WERI-Rb-1 (cell line): Measurements from ENCODE around the gene EXOC3L2.

Source experiments
- DNase-seq: peaks from one replicate; pipeline ENCODE4 v3.0.0-alpha.2; 2020
- H3K27ac ChIP-seq: fragments of 250-450 bp; sonication (Bioruptor Pico); 2 replicates; pipeline ENCODE4 v1.5.1; 2020; ENCODE audit warnings: mild to moderate bottlenecking, moderate library complexity
- H3K27me3 ChIP-seq: fragments of 250-450 bp; sonication (Bioruptor Pico); 2 replicates; pipeline ENCODE4 v1.5.1; 2021; ENCODE audit warnings: mild to moderate bottlenecking, low read depth, moderate library complexity; ENCODE audit not compliant: insufficient read depth, severe bottlenecking
- H3K36me3 ChIP-seq: fragments of 250-450 bp; sonication (Bioruptor Pico); 2 replicates; pipeline ENCODE4 v1.5.1; 2020; ENCODE audit warnings: mild to moderate bottlenecking, moderate library complexity
- H3K4me3 ChIP-seq: 2 replicates; pipeline ENCODE4 v1.5.1; 2011; ENCODE audit warnings: low read depth, mild to moderate bottlenecking, control low read depth, low read length
- H3K9me3 ChIP-seq: fragments of 250-450 bp; sonication (Bioruptor Pico); 2 replicates; pipeline ENCODE4 v1.5.1; 2021; ENCODE audit warnings: mild to moderate bottlenecking, moderate library complexity; ENCODE audit not compliant: severe bottlenecking
- TF ChIP-seq, protein P1 (sequence below): IDR thresholded peaks from 2 replicates; pipeline ENCODE4 v1.5.1; 2011; ENCODE audit warnings: low read depth, mild to moderate bottlenecking, control low read depth, inconsistent platforms, low read length

The EXOC3L2 gene

DNA sequence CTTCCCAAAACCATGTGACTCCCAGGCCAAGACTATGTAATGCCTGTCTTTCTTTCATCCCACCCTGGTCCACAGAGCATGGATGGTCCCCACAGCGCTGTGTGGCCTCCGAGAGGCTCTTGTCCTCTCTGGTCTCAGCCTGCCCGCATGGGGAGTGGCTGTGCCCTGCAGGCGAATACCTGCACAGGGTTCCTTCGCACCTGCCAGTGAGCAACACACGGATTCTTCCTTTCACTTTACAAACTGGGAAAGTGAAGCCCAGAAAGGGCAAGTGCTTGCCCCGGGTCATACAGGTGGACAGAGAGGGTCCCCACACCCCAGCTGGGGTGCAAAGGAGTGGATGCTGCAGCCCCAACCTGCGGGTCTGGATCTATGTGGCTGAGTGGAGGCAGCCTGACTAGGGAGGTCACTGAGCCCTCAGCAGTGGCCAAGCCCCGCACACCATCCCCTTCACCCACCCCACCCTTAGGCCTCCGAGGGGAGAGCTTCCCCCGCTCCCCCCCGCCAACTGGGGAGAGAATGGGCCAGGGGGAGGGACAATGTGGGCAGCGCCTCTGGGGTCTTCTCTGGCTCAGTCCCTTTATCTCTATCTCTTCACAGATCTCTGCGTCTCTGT, 5.1 kb upstream of the EXOC3L2 start:
- no peak for DNase-seq
- Histone ChIP-seq H3K27me3 (no peaks in the 10 kb centered on the region), H3K4me3 (peak overlapping the region; percentile 48), H3K9me3 (no peaks in the 10 kb centered on the region), H3K36me3 (peaks cover 7% of the 10 kb centered on the region; the same call in 1 of the 2 replicates), H3K27ac (peak overlapping the region; percentile 68)
- TF ChIP-seq, protein P1, sequence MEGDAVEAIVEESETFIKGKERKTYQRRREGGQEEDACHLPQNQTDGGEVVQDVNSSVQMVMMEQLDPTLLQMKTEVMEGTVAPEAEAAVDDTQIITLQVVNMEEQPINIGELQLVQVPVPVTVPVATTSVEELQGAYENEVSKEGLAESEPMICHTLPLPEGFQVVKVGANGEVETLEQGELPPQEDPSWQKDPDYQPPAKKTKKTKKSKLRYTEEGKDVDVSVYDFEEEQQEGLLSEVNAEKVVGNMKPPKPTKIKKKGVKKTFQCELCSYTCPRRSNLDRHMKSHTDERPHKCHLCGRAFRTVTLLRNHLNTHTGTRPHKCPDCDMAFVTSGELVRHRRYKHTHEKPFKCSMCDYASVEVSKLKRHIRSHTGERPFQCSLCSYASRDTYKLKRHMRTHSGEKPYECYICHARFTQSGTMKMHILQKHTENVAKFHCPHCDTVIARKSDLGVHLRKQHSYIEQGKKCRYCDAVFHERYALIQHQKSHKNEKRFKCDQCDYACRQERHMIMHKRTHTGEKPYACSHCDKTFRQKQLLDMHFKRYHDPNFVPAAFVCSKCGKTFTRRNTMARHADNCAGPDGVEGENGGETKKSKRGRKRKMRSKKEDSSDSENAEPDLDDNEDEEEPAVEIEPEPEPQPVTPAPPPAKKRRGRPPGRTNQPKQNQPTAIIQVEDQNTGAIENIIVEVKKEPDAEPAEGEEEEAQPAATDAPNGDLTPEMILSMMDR = no peak

DNA sequence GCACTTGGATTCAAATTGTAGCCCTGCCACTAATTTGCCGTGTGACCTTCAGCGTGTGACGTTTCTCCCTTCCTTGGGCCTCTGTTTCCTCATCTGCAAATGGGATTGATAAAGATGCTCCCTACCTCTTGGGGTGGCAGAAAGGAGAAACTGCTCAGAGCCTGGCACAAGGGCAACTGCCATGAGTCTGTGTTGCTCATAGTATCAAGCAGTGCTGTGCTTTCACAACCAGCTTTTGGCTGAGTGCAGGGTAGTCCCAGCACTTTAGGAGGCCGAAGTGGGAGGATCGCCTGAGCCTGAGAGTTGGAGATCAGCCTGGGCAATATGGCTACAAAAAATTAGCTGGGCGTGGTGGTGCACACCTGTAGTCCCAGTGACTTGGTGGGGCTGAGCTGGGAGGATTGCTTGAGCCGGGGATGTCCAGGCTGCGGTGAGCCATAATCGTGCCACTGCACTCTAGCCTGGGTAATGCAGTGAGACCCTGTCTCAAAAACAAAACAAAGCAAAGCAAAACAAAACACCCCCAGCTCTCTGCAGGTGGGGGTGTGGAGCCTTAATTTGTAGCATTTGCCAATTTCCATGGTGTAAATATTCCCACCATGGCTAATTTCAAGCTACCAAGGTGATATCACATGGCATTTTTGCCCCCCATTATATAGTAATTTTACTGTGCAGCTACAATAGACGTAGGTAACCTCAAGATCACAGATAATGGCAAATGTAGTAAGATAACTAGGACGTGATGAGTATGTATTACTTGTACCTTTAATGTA, 4.2 kb upstream of the EXOC3L2 start:
- Histone ChIP-seq H3K9me3 (no peaks in the 10 kb centered on the region), H3K36me3 (peaks cover 6% of the 10 kb centered on the region; the same call in 1 of the 2 replicates), H3K4me3 (no peak overlapping the region), H3K27me3 (no peaks in the 10 kb centered on the region), H3K27ac (no peak overlapping the region)
- TF ChIP-seq, protein P1 = no peak
- no peak for DNase-seq

DNA sequence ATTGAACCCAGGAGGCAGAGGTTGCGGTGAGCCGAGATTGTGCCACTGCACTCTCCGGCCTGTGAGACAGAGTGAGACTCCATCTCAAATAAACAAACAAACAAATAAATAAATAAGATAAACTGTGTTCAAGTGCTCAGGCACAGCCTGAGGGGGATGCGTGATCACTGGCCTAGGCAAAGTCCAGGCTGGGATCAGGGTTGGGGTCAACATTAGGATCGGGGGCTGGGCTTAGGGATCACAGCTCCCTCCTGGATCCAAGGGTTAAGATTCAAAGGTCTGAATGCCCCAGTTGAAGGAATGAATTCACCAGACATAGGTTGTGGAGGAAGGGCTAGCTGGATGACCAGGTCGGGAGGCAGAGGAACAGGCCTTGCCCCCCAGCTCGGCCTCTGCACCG, 1.9 kb upstream of the EXOC3L2 start:
- no peak for DNase-seq
- TF ChIP-seq, protein P1 = no peak
- H3K27me3 ChIP-seq = no peaks in the 10 kb centered on the region

DNA sequence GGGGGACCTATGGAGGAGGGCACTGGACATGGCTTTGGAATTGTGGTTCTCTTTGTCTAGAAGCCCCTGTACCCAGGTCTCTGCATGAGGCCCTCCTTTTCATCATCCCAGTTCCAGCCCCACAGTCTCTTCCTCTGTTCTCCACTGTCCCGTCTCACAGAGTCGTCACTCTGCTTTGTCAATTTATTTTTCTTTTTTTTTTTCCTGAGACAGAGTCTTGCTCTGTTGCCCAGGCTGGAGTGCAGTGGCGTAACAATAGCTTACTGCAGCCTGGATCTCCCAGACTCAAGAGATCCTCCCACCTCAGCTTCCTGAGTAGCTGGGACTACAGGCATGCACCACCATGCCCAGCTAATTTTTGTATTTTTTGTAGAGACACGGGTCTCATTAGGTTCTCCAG, 619 bp upstream of the EXOC3L2 start:
- no peak for DNase-seq
- Histone ChIP-seq H3K36me3 (no peaks in the 10 kb centered on the region), H3K9me3 (no peaks in the 10 kb centered on the region), H3K4me3 (no peak overlapping the region), H3K27me3 (no peaks in the 10 kb centered on the region), H3K27ac (no peak overlapping the region)
- TF ChIP-seq, protein P1 = no peak

More for the DNA sequence above, 1.9 kb upstream of the EXOC3L2 start:
- Histone ChIP-seq H3K36me3 (no peaks in the 10 kb centered on the region), H3K4me3 (no peak overlapping the region), H3K27ac (no peak overlapping the region), H3K9me3 (no peaks in the 10 kb centered on the region)

DNA sequence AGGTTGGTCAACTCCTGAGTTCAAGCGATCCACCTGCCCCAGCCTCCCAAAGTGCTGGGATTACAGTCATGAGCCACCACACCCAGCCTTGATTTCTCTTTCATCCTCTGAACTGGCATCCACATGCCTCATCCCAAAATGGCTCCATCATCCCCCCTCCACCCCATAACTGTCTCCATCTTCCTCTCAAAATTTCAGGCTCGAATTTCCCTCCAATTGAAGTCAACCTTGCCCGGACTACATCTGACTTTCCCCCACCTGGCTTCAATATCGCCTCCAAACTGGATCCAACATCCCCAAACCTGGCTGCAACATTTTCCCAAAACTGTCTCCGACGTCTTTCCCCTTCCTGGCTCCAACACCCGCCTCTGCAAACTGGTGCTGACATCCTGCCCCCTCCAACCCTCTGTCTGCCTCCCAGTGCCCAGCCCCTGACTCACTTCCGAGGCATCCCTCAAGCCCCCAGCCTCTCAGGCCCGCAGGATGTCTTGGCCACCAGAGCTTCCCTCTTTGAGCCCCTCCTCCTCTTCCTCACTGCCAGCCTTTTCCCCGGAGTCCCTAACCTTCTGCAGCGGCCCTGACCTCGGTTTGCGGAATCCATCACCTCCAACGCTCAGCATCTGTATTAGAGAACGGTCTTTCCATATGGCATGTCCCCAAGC, 943 bp downstream of the EXOC3L2 start:
- H3K4me3 ChIP-seq = no peak overlapping the region
- H3K27me3 ChIP-seq = no peaks in the 10 kb centered on the region
- no peak for DNase-seq
- H3K27ac ChIP-seq = no peak overlapping the region
- H3K36me3 ChIP-seq = no peaks in the 10 kb centered on the region
- H3K9me3 ChIP-seq = no peaks in the 10 kb centered on the region
- TF ChIP-seq, protein P1 = no peak
